ENCODE data around the gene DPPA4.

DNA sequence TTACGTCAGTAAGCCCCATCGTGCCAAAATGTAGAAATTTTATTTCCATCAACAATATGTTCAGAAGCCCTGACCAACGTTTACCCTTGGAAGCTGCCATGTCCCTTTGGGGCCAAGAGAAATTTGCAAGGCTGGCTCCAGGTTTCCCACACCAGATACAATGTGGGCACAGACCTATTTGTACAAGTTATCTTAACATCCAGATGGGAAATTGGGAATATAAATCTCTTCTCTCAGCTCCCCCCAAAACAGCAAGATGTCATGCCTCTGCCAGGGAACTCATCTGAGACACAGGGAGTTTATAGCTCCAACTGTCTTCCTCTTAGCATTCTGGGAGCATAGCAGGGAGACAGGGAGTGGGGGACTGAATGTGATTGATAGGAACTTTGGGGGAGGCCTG lies 11.7 kb downstream of the DPPA4 start:
- TF ChIP-seq, protein P1, sequence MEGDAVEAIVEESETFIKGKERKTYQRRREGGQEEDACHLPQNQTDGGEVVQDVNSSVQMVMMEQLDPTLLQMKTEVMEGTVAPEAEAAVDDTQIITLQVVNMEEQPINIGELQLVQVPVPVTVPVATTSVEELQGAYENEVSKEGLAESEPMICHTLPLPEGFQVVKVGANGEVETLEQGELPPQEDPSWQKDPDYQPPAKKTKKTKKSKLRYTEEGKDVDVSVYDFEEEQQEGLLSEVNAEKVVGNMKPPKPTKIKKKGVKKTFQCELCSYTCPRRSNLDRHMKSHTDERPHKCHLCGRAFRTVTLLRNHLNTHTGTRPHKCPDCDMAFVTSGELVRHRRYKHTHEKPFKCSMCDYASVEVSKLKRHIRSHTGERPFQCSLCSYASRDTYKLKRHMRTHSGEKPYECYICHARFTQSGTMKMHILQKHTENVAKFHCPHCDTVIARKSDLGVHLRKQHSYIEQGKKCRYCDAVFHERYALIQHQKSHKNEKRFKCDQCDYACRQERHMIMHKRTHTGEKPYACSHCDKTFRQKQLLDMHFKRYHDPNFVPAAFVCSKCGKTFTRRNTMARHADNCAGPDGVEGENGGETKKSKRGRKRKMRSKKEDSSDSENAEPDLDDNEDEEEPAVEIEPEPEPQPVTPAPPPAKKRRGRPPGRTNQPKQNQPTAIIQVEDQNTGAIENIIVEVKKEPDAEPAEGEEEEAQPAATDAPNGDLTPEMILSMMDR (IDR thresholded peaks at IDR 0.05) = no peak
- no peak for TF ChIP-seq EP300 (IDR thresholded peaks at IDR 0.05)

Measured in tibial nerve (tissue), 4 donors.